Measurements from ENCODE around the gene SLC7A1.

DNA sequence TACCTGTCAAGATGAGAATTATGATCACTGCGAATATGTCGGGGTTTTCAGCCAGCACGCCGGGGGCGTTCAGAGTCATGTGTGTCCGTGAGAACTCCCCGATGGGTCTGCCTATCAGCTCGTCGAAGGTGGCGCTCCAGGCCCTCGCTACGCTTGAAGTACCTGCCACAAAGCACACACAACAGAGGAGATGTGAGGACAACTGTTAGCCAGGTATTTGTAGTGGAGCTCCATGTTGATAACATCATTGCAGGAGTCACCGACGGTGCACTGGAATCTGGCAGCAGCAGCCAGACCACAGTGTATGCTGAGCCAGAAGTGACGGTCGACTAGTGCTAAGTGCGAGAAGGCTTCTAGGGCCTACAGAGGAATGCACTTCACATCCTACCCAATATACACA is 62.7 kb downstream of the SLC7A1 start:
- TF ChIP-seq ZNF274 (IDR thresholded peaks at IDR 0.05; ENCODE audit: borderline replicate concordance, extremely low read depth, low read length) (no peak), TCF12 (IDR thresholded peaks at IDR 0.05; ENCODE audit: low read depth, low read length) (no peak), NRF1 (IDR thresholded peaks at IDR 0.05; ENCODE audit: low read depth, low read length) (no peak), JUND (IDR thresholded peaks at IDR 0.05; ENCODE audit: low read length) (no peak), GABPA (IDR thresholded peaks at IDR 0.05; ENCODE audit: borderline replicate concordance, insufficient read depth, low read length) (no peak), EP300 (IDR thresholded peaks at IDR 0.05; ENCODE audit: borderline replicate concordance in 1 of 2, low read depth in 2 of 2, low read length in 2 of 2) (no peak), ASH2L (IDR thresholded peaks at IDR 0.05; ENCODE audit: low read length) (no peak)
- TF ChIP-seq, protein P1, sequence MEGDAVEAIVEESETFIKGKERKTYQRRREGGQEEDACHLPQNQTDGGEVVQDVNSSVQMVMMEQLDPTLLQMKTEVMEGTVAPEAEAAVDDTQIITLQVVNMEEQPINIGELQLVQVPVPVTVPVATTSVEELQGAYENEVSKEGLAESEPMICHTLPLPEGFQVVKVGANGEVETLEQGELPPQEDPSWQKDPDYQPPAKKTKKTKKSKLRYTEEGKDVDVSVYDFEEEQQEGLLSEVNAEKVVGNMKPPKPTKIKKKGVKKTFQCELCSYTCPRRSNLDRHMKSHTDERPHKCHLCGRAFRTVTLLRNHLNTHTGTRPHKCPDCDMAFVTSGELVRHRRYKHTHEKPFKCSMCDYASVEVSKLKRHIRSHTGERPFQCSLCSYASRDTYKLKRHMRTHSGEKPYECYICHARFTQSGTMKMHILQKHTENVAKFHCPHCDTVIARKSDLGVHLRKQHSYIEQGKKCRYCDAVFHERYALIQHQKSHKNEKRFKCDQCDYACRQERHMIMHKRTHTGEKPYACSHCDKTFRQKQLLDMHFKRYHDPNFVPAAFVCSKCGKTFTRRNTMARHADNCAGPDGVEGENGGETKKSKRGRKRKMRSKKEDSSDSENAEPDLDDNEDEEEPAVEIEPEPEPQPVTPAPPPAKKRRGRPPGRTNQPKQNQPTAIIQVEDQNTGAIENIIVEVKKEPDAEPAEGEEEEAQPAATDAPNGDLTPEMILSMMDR (IDR thresholded peaks at IDR 0.05; ENCODE audit: control extremely low read depth in 1 of 3, insufficient read depth in 1 of 3, low read depth in 1 of 3, low read length in 3 of 3), result no peak

Measured in H1 (cell line).